ENCODE results near the gene DNAJC30. TPM values are rescaled to one million over a fixed set of nuclear protein-coding genes. Genes with fewer than 3 reads are reported as not detected.

Gene DNAJC30
- total RNA-seq, 1 experiment from 2014 or later: 15.9 TPM

- no peak for DNase-seq
- Histone ChIP-seq H3K4me3 (ENCODE audit: low read depth, low read length) (no peak overlapping the region), H3K9me3 (no peaks in the 10 kb centered on the region), H3K4me1 (peaks cover 5% of the 10 kb centered on the region; the same call in 1 of the 2 replicates), H3K36me3 (ENCODE audit: control insufficient read depth, insufficient read depth, low read length) (no peaks in the 10 kb centered on the region), H3K27me3 (replicated peaks; ENCODE audit: control insufficient read depth, insufficient read depth, low read length) (no peaks in the 10 kb centered on the region)
- no peak overlapping the region for H3K27ac Mint-ChIP-seq (ENCODE audit: unreplicated experiment)
- H3K4me1 Mint-ChIP-seq (ENCODE audit: low read depth, unreplicated experiment): no peaks in the 10 kb centered on the region
- no TSS peak for BruUV-seq (replicated peaks)
- H3K4me3 Mint-ChIP-seq (ENCODE audit: unreplicated experiment): no peak overlapping the region
- TF ChIP-seq CTCF (IDR thresholded peaks at IDR 0.05; ENCODE audit: insufficient read depth in 1 of 2, low read depth in 1 of 2, low read length in 1 of 2, severe bottlenecking in 1 of 2, unreplicated experiment in 1 of 2): no peak
- CTCF ChIA-PET: interaction anchor here (1.0 kb wide), 1 partner anchor 9 kb away, joined by 3 read pairs; the partner anchor contains the start of gene MLXIPL
- H3K36me3 Mint-ChIP-seq (ENCODE audit: insufficient read depth, unreplicated experiment): no peaks in the 10 kb centered on the region
- POLR2A ChIA-PET: no interaction called here
- H3K9me3 Mint-ChIP-seq (ENCODE audit: unreplicated experiment): no peaks in the 10 kb centered on the region
- peaks cover 1% of the 10 kb centered on the region for H3K27me3 Mint-ChIP-seq (ENCODE audit: insufficient read depth, unreplicated experiment)
- intact Hi-C loops (cut with micrococcal nuclease; ENCODE audit: unreplicated experiment): no loop called here
Observed at GRCh38 chr7:73633844-73634243, 49.4 kb downstream of the DNAJC30 start.

- Mint-ChIP-seq H3K27ac (ENCODE audit: unreplicated experiment) (no peak overlapping the region), H3K4me1 (ENCODE audit: low read depth, unreplicated experiment) (no peaks in the 10 kb centered on the region), H3K36me3 (ENCODE audit: insufficient read depth, unreplicated experiment) (no peaks in the 10 kb centered on the region), H3K9me3 (ENCODE audit: unreplicated experiment) (no peaks in the 10 kb centered on the region), H3K4me3 (ENCODE audit: unreplicated experiment) (no peak overlapping the region), H3K27me3 (ENCODE audit: insufficient read depth, unreplicated experiment) (peaks cover 3% of the 10 kb centered on the region)
- Histone ChIP-seq H3K27me3 (replicated peaks; ENCODE audit: control insufficient read depth, insufficient read depth, low read length) (no peaks in the 10 kb centered on the region), H3K36me3 (ENCODE audit: control insufficient read depth, insufficient read depth, low read length) (no peaks in the 10 kb centered on the region), H3K4me1 (peaks cover 5% of the 10 kb centered on the region; the same call in 1 of the 2 replicates), H3K9me3 (no peaks in the 10 kb centered on the region), H3K4me3 (ENCODE audit: low read depth, low read length) (no peak overlapping the region)
- DNase-seq: no peak
- TF ChIP-seq CTCF (IDR thresholded peaks at IDR 0.05; ENCODE audit: insufficient read depth in 1 of 2, low read depth in 1 of 2, low read length in 1 of 2, severe bottlenecking in 1 of 2, unreplicated experiment in 1 of 2): no peak
- POLR2A ChIA-PET: no interaction called here
- no TSS peak for BruUV-seq (replicated peaks)
- intact Hi-C loops (cut with micrococcal nuclease; ENCODE audit: unreplicated experiment): no loop called here
- CTCF ChIA-PET: interaction anchor here (1.0 kb wide), 1 partner anchor 9 kb away, joined by 3 read pairs; the partner anchor contains the start of gene MLXIPL
Observed at GRCh38 chr7:73633323-73633722, 49.9 kb downstream of the DNAJC30 start.

GRCh38 chr7:73631558-73631957 lies 51.7 kb downstream of the DNAJC30 start:
- no peaks in the 10 kb centered on the region for H3K36me3 Mint-ChIP-seq (ENCODE audit: insufficient read depth, unreplicated experiment)
- Histone ChIP-seq H3K4me1 (peaks cover 5% of the 10 kb centered on the region; the same call in 1 of the 2 replicates), H3K9me3 (no peaks in the 10 kb centered on the region), H3K27me3 (replicated peaks; ENCODE audit: control insufficient read depth, insufficient read depth, low read length) (no peaks in the 10 kb centered on the region), H3K36me3 (ENCODE audit: control insufficient read depth, insufficient read depth, low read length) (no peaks in the 10 kb centered on the region), H3K4me3 (ENCODE audit: low read depth, low read length) (no peak overlapping the region)
- POLR2A ChIA-PET: interaction anchor here (0.6 kb wide), 1 partner anchor 53 kb away, joined by 3 read pairs; the partner anchor contains the start of gene TBL2
- intact Hi-C loops (cut with micrococcal nuclease; ENCODE audit: unreplicated experiment): no loop called here
- no peak for TF ChIP-seq CTCF (IDR thresholded peaks at IDR 0.05; ENCODE audit: insufficient read depth in 1 of 2, low read depth in 1 of 2, low read length in 1 of 2, severe bottlenecking in 1 of 2, unreplicated experiment in 1 of 2)
- H3K27me3 Mint-ChIP-seq (ENCODE audit: insufficient read depth, unreplicated experiment): peaks cover 3% of the 10 kb centered on the region
- no peaks in the 10 kb centered on the region for H3K4me1 Mint-ChIP-seq (ENCODE audit: low read depth, unreplicated experiment)
- no peak overlapping the region for H3K27ac Mint-ChIP-seq (ENCODE audit: unreplicated experiment)
- H3K4me3 Mint-ChIP-seq (ENCODE audit: unreplicated experiment): no peak overlapping the region
- CTCF ChIA-PET: interaction anchor here (0.6 kb wide), 1 partner anchor 25 kb away, joined by 4 read pairs; no protein-coding TSS in a partner anchor
- no peaks in the 10 kb centered on the region for H3K9me3 Mint-ChIP-seq (ENCODE audit: unreplicated experiment)
- no peak for DNase-seq
- no TSS peak for BruUV-seq (replicated peaks)

Small RNA genes within 50 kb of the gene (microRNA-seq; reads per million reads assigned to microRNA genes)
- not detected for gene MIR4284

Other genes with a start within 250 kb of the DNAJC30 start
- gene FZD9, start 249.7 kb downstream of the DNAJC30 start, total RNA-seq (2022): 1.2 TPM in 2 replicates
- gene BAZ1B, start 161.2 kb downstream of the DNAJC30 start, total RNA-seq (2022): 85.2 and 85.7 TPM in 2 replicates
- 74.5 and 74.6 TPM in 2 replicates for gene BCL7B, start 125.8 kb downstream of the DNAJC30 start, total RNA-seq (2022)
- 74.8 and 76.8 TPM in 2 replicates for gene TBL2, start 104.9 kb downstream of the DNAJC30 start, total RNA-seq (2022)
- 15.6 and 19.8 TPM in 2 replicates for gene MLXIPL, start 58.9 kb downstream of the DNAJC30 start, total RNA-seq (2022)
- gene VPS37D, start 15.6 kb downstream of the DNAJC30 start, total RNA-seq (2022): 1.9 and 2.7 TPM in 2 replicates
- gene BUD23, start 144 bp upstream of the DNAJC30 start, total RNA-seq (2022): 138 and 144 TPM in 2 replicates
- gene STX1A, start 36.2 kb upstream of the DNAJC30 start, total RNA-seq (2022): 26.4 and 28.6 TPM in 2 replicates
- 38.9 and 47.2 TPM in 2 replicates for gene ABHD11, start 55.3 kb upstream of the DNAJC30 start, total RNA-seq (2022)
- 19.6 and 21.0 TPM in 2 replicates for gene CLDN3, start 86.8 kb upstream of the DNAJC30 start, total RNA-seq (2022)
- gene CLDN4, start 147.5 kb upstream of the DNAJC30 start, total RNA-seq (2022): 249 TPM in 2 replicates
- 1.5 and 1.7 TPM in 2 replicates for gene METTL27, start 159.1 kb upstream of the DNAJC30 start, total RNA-seq (2022)
- gene TMEM270, start 177.7 kb upstream of the DNAJC30 start, total RNA-seq (2022): not detected in 2 replicates